ENCODE measurements around the gene ACSL1.

ACSL1 gene

DNA sequence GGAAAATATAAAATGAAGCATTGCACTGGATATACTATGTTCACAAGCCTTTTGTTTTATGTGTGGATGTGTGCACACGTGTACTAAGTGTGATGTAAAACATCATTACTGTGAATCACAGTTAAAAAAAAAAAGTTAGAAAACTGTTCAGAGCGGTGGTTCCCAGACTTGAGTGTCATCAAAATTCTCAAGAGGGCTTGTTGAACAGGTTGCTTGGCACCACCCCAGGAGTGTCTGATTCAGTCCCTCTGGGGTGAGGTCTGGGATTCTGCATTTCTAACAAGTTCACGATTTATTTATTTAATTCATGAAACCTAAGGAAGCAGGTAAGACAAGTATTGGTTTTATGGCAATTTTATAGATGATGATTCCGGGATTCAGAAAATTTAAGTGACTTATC lies 93.6 kb downstream of the ACSL1 start:
- in situ Hi-C loops (cut with HindIII; ENCODE audit: low pct_unique_long_range_greater_than_20kb, low sequenced_read_pairs): no loop called here
- TF ChIP-seq JUND (IDR thresholded peaks at IDR 0.05; ENCODE audit: low read depth): no peak
- DNase-seq (ENCODE audit: low read depth in 1 of 2, low spot score in 1 of 2): peak in 1 of 2 experiments; percentile 58

DNA sequence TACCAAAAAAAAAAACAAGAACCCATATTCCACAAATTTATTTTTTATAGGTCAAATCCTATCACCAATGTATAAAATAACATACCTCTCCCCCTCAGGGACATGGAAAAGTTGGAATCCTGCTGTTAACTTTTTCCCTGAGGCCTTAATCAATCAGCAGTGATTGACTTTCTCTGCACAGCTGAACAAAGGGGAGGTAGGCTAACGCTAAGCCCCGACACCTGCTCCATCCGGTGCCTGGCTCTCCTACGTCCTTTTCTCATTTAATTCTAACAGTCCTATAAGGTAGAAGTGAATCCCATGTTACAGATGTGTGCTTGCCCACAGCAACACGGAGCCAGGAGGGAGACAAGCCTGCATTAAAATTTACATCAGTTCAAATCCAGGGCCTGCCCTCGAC lies 94.7 kb downstream of the ACSL1 start:
- in situ Hi-C loops (cut with HindIII; ENCODE audit: low pct_unique_long_range_greater_than_20kb, low sequenced_read_pairs): no loop called here
- no peak for TF ChIP-seq JUND (IDR thresholded peaks at IDR 0.05; ENCODE audit: low read depth)
- no peak for DNase-seq (ENCODE audit: low read depth in 1 of 2, low spot score in 1 of 2)

DNA sequence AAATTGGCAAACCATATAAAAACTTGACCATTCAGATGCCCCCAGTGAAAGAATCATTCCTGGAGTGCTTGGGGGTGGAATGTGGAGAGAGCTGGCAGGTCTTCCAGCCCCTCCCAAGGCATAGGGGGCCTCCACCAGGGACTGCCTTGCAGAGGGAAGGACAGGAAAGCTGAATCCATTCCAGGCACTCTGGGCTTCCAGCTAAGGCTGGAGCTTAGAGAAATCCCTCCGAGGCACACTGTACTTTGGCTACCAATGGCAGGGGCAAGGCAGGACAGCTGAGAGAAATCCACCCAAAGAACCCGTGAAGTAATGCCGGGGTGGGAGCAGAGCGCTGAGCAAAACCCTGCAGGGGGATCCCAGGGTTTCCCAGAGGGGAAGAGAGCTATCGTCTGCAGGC lies 95.8 kb downstream of the ACSL1 start:
- TF ChIP-seq JUND (IDR thresholded peaks at IDR 0.05; ENCODE audit: low read depth): no peak
- DNase-seq (ENCODE audit: low read depth in 1 of 2, low spot score in 1 of 2): no peak
- in situ Hi-C loops (cut with HindIII; ENCODE audit: low pct_unique_long_range_greater_than_20kb, low sequenced_read_pairs): no loop called here

DNA sequence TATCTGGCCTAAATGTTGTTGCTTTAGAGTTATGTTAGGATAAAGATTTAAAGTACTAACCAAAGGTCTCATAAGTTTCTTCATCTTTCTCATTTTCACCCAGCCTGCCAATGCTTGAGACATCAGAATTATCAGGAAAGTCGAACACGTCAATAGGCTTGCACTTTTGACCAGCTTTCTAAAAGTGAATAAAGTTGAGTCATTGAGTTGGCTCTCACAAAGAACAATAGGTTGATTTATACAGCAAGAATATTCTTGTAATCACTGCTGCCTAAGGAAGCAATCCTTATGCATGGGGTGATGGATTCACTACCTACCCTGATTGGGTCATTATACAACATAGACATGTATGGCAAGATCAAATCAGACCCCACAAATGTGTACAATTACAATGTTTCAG lies 96.9 kb downstream of the ACSL1 start:
- in situ Hi-C loops (cut with HindIII; ENCODE audit: low pct_unique_long_range_greater_than_20kb, low sequenced_read_pairs): no loop called here
- no peak for DNase-seq (ENCODE audit: low read depth in 1 of 2, low spot score in 1 of 2)
- TF ChIP-seq JUND (IDR thresholded peaks at IDR 0.05; ENCODE audit: low read depth): no peak

DNA sequence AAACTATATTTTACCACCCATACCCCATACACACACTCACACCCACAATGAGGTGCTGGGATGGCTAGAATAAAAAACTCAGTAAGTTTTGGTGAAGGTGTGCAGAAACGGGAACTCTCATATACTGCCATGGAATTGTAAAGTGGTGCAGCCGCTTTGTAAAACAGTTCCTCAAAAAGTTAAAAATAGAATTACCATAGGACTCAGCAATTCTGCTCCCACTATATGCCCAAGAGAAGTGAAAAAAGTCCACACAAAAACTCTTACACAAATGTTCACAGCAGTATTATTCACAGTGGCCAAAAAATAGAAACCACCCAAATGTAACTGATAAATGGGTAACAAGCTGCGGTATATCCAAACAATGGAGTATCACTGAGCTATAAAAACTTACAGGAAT lies 98.3 kb downstream of the ACSL1 start:
- TF ChIP-seq JUND (IDR thresholded peaks at IDR 0.05; ENCODE audit: low read depth): no peak
- in situ Hi-C loops (cut with HindIII; ENCODE audit: low pct_unique_long_range_greater_than_20kb, low sequenced_read_pairs): no loop called here
- no peak for DNase-seq (ENCODE audit: low read depth in 1 of 2, low spot score in 1 of 2)

DNA sequence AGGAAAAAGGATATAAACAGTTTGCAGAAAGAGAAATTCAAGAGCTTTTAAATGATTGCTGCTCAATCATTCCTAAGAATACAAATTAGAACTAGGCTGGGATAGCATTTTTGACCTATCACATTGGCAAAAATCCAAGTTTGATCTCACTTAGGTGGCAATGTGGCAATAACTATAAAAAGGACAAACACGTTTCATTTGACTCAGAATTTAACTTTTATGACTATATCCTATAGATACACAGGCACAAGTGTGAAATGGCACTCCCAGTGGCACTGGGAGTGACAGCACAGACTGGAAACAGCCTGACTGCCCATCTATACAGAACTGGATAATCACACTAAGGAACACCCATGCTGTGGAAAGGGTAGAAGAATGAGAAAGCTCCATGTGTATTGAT lies 103.0 kb downstream of the ACSL1 start:
- peak in 1 of 2 experiments; percentile 44 for DNase-seq (ENCODE audit: low read depth in 1 of 2, low spot score in 1 of 2)
- TF ChIP-seq JUND (IDR thresholded peaks at IDR 0.05; ENCODE audit: low read depth): no peak
- in situ Hi-C loops (cut with HindIII; ENCODE audit: low pct_unique_long_range_greater_than_20kb, low sequenced_read_pairs): no loop called here

DNA sequence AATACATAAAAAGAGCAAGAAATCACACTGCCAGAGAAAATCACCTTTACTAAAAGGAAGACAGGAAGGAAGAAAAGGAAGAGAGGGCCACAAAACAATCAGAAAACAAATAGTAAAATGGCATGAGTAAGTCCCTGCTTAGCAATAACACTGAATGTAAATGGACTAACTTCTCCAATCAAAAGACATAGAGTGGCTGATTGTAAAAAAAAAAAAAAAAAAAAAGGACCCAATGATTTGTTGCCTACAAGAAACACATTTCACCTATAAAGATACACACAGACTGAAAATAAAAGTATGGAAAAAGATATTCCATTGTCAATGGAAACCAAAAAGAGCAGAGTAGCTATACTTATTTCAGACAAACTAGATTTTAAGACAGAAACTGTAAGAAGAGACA lies 104.5 kb downstream of the ACSL1 start:
- DNase-seq (ENCODE audit: low read depth in 1 of 2, low spot score in 1 of 2): no peak
- in situ Hi-C loops (cut with HindIII; ENCODE audit: low pct_unique_long_range_greater_than_20kb, low sequenced_read_pairs): no loop called here
- TF ChIP-seq JUND (IDR thresholded peaks at IDR 0.05; ENCODE audit: low read depth): no peak

DNA sequence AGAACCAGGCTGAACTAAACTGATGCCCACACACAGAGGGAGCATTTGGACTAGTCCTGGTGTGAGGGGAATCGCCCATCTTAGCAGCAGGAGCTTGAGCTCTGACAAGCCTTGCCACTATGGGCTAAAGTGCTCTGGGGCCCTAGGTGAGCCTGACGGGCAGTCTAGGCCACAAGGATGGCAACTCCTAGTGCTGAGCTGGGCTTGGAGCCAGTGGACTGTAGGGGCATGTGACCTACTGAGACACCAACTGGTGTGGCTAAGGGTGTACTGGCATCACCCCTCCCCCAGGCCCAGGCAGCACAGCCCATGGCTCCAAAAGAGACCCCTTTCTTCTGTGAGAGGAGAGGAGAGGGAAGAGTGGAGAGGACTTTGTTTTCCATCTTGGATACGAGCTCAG lies 106.4 kb downstream of the ACSL1 start:
- in situ Hi-C loops (cut with HindIII; ENCODE audit: low pct_unique_long_range_greater_than_20kb, low sequenced_read_pairs): no loop called here
- DNase-seq (ENCODE audit: low read depth in 1 of 2, low spot score in 1 of 2): no peak
- TF ChIP-seq JUND (IDR thresholded peaks at IDR 0.05; ENCODE audit: low read depth): no peak

DNA sequence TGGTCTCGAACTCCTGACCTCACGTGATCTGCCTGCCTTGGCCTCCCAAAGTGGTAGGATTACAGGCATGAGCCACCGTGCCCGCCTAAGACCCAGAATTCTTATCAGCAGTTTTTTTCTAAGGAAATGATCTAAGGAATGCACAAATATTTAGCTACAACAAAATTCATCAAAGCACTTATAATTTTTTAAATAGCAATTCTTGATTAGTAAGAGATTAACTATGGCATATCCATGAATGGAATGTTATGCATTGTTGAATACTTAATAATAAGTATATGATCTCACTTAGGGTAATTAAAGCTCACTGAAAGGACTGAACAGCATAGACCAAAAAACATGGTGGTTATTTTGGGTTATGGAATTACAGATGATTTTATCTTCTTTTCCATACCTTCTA lies 110.2 kb downstream of the ACSL1 start:
- no peak for TF ChIP-seq JUND (IDR thresholded peaks at IDR 0.05; ENCODE audit: low read depth)
- no peak for DNase-seq (ENCODE audit: low read depth in 1 of 2, low spot score in 1 of 2)
- in situ Hi-C loops (cut with HindIII; ENCODE audit: low pct_unique_long_range_greater_than_20kb, low sequenced_read_pairs): no loop called here

DNA sequence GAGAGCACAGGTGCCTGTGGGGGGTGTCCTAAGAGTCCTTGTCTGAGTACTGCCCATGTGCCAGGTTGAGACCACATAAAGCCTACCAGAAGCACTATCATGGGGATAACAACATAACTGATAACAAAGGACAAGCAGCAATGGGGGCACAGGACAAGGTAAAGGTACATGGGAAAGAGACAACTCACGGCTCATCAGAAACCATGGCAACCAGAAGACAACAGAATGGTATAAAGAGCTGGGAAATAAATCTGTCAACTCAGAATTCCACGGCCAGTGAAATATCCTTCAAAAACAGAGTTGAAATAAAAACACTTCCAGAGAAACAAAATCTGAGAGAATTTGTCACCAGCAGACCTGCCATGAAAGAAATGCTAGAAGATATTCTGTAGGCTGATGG lies 111.9 kb downstream of the ACSL1 start:
- no peak for TF ChIP-seq JUND (IDR thresholded peaks at IDR 0.05; ENCODE audit: low read depth)
- no peak for DNase-seq (ENCODE audit: low read depth in 1 of 2, low spot score in 1 of 2)
- in situ Hi-C loops (cut with HindIII; ENCODE audit: low pct_unique_long_range_greater_than_20kb, low sequenced_read_pairs): no loop called here

DNA sequence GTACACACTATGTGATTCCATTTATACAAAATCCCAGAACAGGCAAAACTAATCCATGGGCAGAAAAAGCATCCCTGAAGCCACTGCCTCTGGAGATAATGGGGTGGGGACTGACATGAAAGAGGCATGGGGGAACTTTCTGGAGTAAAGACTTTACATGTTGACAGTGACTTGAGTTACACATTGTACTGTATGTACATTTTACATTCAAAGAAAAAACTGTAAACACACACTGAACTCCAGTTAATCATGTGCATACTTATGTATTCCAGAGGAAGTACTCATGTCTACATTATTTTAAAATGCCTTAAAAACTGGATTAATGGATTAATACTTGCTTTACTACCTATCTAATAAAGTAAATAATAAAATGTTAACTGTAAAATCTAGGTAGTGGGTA lies 113.4 kb downstream of the ACSL1 start:
- TF ChIP-seq JUND (IDR thresholded peaks at IDR 0.05; ENCODE audit: low read depth): no peak
- in situ Hi-C loops (cut with HindIII; ENCODE audit: low pct_unique_long_range_greater_than_20kb, low sequenced_read_pairs): no loop called here
- no peak for DNase-seq (ENCODE audit: low read depth in 1 of 2, low spot score in 1 of 2)

DNA sequence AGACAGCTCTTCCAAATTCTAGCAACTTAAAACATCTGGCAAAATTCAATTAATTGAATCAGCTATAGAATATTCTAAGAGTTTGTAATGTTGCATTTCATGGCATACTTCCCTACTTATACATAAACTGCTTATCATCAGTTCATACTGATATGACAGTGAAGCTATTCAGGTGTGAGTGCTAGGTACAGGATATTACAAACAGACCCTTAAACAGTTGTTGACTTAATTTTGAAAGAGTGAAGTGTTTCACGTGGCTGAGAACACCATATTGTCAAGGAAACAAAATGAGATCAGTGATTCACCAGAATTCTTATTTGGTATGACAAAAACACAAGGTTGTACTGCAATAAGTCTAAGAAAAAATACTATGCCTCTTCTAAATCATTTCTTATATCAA lies 119.3 kb downstream of the ACSL1 start:
- DNase-seq (ENCODE audit: low read depth in 1 of 2, low spot score in 1 of 2): no peak
- in situ Hi-C loops (cut with HindIII; ENCODE audit: low pct_unique_long_range_greater_than_20kb, low sequenced_read_pairs): no loop called here
- TF ChIP-seq JUND (IDR thresholded peaks at IDR 0.05; ENCODE audit: low read depth): no peak

DNA sequence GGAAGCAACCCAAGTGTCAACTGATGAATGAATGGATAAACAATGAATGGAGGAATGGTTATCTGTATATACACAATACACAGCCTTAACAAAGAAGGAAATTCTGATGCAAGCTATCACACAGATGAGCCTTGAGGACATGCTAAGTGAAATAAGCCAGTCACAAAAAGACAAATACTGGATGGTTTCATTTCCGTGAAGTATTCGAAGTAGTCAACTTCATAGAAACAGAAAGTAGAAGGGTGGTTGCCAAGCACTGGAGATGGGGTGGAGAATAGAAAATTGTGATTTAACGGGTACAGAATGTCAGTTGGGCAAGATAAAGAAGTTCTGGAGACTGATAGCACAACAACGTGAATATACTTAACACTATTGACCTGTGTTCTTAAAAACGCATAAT lies 120.1 kb downstream of the ACSL1 start:
- in situ Hi-C loops (cut with HindIII; ENCODE audit: low pct_unique_long_range_greater_than_20kb, low sequenced_read_pairs): no loop called here
- no peak for DNase-seq (ENCODE audit: low read depth in 1 of 2, low spot score in 1 of 2)
- TF ChIP-seq JUND (IDR thresholded peaks at IDR 0.05; ENCODE audit: low read depth): no peak

Measured in T47D (cell line).